ENCODE measurements around the gene ADCY2. TPM values are rescaled to one million over a fixed set of nuclear protein-coding genes. Genes with fewer than 3 reads are reported as not detected.

ADCY2 gene
- total RNA-seq, 1 donor from 2014 or later = 18.4 TPM

DNA sequence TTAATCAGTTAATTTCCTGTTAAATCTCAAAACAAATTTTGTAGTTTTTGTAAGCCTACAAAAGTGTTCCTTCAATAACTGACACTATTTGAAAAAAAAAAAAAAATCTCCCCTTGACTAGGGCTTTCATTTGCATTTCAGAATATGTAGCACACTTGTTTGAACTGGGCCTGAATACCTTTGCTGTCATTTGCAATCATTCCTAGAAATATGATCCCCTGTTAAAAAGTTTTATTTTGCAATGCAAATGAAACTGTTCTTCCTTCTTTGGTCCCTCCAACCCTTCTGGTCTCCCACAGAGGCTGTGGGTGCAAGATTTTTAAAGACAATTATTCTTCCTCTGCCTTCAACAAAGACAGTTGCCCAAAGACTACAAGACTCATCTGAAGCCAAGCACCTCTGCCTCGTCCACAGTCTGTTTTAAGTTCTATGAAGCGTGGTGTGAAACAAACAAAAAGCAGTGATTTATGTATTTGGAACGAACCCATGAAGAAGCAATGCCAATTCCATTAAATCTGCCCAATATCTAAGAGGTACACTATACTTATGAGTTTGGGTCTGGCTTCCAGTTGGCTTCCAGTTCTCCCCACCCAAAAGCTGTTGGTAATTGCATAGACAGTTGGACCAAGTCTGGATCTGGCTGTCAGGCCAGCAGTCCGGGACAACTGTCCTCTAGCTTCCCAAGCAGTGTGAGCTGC is 388.9 kb downstream of the ADCY2 start:
- no peak overlapping the region for H3K4me3 ChIP-seq
- H3K27me3 ChIP-seq = no peaks in the 10 kb centered on the region
- no peak for TF ChIP-seq POLR2A (IDR thresholded peaks at IDR 0.05)
- TF ChIP-seq, protein P1, sequence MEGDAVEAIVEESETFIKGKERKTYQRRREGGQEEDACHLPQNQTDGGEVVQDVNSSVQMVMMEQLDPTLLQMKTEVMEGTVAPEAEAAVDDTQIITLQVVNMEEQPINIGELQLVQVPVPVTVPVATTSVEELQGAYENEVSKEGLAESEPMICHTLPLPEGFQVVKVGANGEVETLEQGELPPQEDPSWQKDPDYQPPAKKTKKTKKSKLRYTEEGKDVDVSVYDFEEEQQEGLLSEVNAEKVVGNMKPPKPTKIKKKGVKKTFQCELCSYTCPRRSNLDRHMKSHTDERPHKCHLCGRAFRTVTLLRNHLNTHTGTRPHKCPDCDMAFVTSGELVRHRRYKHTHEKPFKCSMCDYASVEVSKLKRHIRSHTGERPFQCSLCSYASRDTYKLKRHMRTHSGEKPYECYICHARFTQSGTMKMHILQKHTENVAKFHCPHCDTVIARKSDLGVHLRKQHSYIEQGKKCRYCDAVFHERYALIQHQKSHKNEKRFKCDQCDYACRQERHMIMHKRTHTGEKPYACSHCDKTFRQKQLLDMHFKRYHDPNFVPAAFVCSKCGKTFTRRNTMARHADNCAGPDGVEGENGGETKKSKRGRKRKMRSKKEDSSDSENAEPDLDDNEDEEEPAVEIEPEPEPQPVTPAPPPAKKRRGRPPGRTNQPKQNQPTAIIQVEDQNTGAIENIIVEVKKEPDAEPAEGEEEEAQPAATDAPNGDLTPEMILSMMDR (IDR thresholded peaks at IDR 0.05) = no peak
- no peak for TF ChIP-seq POLR2AphosphoS5 (IDR thresholded peaks at IDR 0.05; ENCODE audit: insufficient read depth in 1 of 2, low read depth in 1 of 2)
- no peaks in the 10 kb centered on the region for H3K4me1 ChIP-seq
- H3K36me3 ChIP-seq = no peaks in the 10 kb centered on the region
- intact Hi-C loops (cut with DNase I) = no loop called here
- no peak overlapping the region for H3K27ac ChIP-seq
- no peaks in the 10 kb centered on the region for H3K9me3 ChIP-seq
- DNase-seq (ENCODE audit: extremely low spot score in 2 of 2) = peak in 1 of 2 donors; percentile 58

DNA sequence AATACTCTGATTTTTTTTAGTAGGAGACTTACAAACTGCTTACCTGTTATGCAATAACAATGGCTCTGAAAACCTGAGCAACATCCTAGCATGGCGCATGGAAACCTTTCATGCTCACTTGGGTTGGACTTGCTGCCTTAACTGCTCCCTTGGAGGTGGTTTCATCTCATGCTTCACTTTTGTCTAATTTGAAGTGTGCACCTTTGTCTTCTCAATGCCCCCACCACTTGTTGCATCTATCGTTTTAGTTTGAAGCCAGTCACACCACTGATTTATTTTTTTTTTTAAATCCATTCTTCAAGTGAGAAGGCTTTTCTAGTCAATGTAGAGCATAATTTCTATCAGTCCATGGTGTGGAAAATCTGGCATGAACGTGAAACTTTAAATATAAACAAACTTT is 391.8 kb downstream of the ADCY2 start:
- intact Hi-C loops (cut with DNase I) = no loop called here
- no peak overlapping the region for H3K27ac ChIP-seq
- DNase-seq (ENCODE audit: extremely low spot score in 2 of 2) = peak in 1 of 2 donors; percentile 3
- no peaks in the 10 kb centered on the region for H3K36me3 ChIP-seq
- no peak overlapping the region for H3K4me3 ChIP-seq
- H3K4me1 ChIP-seq = no peaks in the 10 kb centered on the region
- TF ChIP-seq POLR2A (IDR thresholded peaks at IDR 0.05) (no peak), POLR2AphosphoS5 (IDR thresholded peaks at IDR 0.05; ENCODE audit: insufficient read depth in 1 of 2, low read depth in 1 of 2) (no peak)
- TF ChIP-seq, protein P1 (IDR thresholded peaks at IDR 0.05) = no peak
- no peaks in the 10 kb centered on the region for H3K9me3 ChIP-seq
- H3K27me3 ChIP-seq = no peaks in the 10 kb centered on the region

GRCh38 chr5:7789567-7789966 is 393.6 kb downstream of the ADCY2 start:
- Histone ChIP-seq H3K9me3 (no peaks in the 10 kb centered on the region), H3K27ac (no peak overlapping the region), H3K4me3 (no peak overlapping the region), H3K36me3 (no peaks in the 10 kb centered on the region), H3K27me3 (no peaks in the 10 kb centered on the region), H3K4me1 (no peaks in the 10 kb centered on the region)
- intact Hi-C loops (cut with DNase I) = no loop called here
- peak in 1 of 2 donors; percentile 54 for DNase-seq (ENCODE audit: extremely low spot score in 2 of 2)
- no peak for TF ChIP-seq POLR2A (IDR thresholded peaks at IDR 0.05)
- TF ChIP-seq, protein P1 (IDR thresholded peaks at IDR 0.05) = no peak
- no peak for TF ChIP-seq POLR2AphosphoS5 (IDR thresholded peaks at IDR 0.05; ENCODE audit: insufficient read depth in 1 of 2, low read depth in 1 of 2)

GRCh38 chr5:7793895-7794294 is 398.0 kb downstream of the ADCY2 start:
- DNase-seq (ENCODE audit: extremely low spot score in 2 of 2) = peak in 1 of 2 donors; percentile 49
- no peak for TF ChIP-seq POLR2AphosphoS5 (IDR thresholded peaks at IDR 0.05; ENCODE audit: insufficient read depth in 1 of 2, low read depth in 1 of 2)
- TF ChIP-seq POLR2A (IDR thresholded peaks at IDR 0.05) = no peak
- TF ChIP-seq, protein P1 (IDR thresholded peaks at IDR 0.05) = no peak
- Histone ChIP-seq H3K4me1 (no peaks in the 10 kb centered on the region), H3K36me3 (no peaks in the 10 kb centered on the region), H3K27me3 (no peaks in the 10 kb centered on the region), H3K27ac (no peak overlapping the region), H3K4me3 (no peak overlapping the region), H3K9me3 (no peaks in the 10 kb centered on the region)
- intact Hi-C loops (cut with DNase I) = no loop called here

DNA sequence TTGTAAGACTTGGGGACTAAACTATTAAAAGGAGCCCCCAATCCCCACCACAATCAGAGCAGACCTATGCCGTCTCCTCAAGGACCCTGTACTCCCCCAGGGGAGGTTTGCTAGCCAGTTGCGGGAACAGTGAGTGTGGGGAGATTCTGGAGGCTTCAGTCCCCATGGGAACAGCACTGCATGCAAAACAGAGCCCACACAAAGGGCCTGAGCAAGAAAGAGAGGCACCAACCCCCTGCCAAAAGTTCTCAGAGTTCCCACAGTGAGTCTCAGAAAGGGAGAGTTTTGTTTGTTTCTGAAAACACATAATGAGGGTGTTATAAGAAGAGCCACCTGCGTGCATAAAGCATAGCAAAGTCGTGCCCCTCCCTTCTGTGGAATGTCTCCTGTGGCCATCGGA is 398.4 kb downstream of the ADCY2 start:
- Histone ChIP-seq H3K4me3 (no peak overlapping the region), H3K36me3 (no peaks in the 10 kb centered on the region), H3K27ac (no peak overlapping the region), H3K27me3 (no peaks in the 10 kb centered on the region), H3K9me3 (no peaks in the 10 kb centered on the region), H3K4me1 (no peaks in the 10 kb centered on the region)
- TF ChIP-seq, protein P1 (IDR thresholded peaks at IDR 0.05) = no peak
- TF ChIP-seq POLR2AphosphoS5 (IDR thresholded peaks at IDR 0.05; ENCODE audit: insufficient read depth in 1 of 2, low read depth in 1 of 2) (no peak), POLR2A (IDR thresholded peaks at IDR 0.05) (no peak)
- intact Hi-C loops (cut with DNase I) = no loop called here
- DNase-seq (ENCODE audit: extremely low spot score in 2 of 2) = no peak
